Measurements from ENCODE around the gene SMYD4. TPM values are rescaled to one million over a fixed set of nuclear protein-coding genes. Genes with fewer than 3 reads are reported as not detected.
"Not testable (repeated sequence)": the region's sequence is repeated elsewhere in the genome, so short reads cannot be mapped to it uniquely, and the experiment has no call there.

The SMYD4 gene
- total RNA-seq, 1 donor from 2014 or later: 19.0 TPM

DNA sequence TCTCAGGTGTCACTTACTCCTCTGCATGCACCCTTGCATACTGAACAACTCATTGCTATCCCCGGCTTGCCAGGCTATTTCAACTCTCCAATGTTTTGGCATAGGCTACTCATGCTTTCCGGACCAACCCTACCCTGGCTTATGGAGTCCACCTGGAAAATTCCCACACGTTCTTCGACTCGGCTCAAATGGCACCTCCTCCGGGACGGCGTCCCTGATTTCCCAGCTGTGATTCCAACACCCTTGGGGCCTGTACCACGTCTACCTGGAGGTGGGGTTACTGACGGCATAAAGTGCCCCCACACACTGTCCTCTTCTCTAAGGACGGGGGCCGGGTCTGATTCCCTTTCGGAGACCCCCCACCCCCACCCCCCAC is 498 bp downstream of the SMYD4 start:
- no peak for DNase-seq (ENCODE audit: low spot score)

DNA sequence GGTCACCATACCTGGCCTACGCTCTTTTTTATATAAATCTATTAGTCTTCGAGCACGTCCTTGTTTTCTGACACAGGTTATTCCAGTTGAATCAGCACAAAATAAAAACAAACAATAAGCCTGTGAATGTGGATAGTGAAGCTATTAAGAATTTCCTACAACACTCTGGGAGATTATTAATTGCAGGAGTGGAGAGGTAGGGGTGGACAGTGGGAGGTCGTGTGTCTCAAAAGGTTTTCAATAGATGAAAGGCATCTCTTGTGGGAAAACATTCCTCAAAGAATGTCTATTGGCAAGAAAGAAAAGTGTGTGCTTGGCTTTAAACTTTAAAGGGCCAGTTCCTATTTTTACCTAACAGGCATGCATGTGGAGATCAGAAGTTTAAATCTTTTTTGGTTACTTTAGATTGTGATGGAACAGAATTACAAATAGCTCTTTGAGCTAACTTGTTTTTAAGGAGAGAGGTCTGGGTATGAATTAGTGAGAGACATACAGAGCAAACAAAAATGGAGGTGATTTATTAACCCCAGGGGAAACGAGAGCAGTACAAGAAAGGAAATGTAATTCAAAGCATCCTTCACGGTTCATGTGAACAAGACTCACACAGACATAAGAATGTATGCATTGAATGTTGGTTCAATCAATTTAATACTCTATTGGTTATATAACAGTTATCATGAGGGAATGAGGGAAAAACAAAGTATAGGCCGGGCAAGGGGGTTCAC is 9.0 kb downstream of the SMYD4 start:
- DNase-seq (ENCODE audit: low spot score): no peak

DNA sequence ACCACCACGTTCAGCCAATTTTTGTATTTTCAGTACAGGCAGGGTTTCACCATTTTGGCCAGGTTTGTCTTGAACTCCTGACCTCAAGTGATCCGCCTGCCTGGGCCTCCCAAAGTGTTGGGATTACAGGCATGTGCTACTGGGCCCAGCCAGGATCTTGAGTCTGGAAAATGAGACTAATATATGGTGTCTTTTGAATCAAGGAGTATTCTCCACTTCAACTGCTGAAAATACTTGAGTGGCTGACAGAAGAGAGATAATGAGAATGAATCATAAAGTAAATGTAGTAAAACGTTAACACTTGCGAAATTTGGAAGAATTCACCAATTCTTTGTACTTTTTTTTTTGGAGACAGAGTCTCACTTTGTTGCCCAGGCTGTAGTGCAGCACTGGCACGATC is 16.6 kb downstream of the SMYD4 start:
- DNase-seq (ENCODE audit: low spot score): no peak

DNA sequence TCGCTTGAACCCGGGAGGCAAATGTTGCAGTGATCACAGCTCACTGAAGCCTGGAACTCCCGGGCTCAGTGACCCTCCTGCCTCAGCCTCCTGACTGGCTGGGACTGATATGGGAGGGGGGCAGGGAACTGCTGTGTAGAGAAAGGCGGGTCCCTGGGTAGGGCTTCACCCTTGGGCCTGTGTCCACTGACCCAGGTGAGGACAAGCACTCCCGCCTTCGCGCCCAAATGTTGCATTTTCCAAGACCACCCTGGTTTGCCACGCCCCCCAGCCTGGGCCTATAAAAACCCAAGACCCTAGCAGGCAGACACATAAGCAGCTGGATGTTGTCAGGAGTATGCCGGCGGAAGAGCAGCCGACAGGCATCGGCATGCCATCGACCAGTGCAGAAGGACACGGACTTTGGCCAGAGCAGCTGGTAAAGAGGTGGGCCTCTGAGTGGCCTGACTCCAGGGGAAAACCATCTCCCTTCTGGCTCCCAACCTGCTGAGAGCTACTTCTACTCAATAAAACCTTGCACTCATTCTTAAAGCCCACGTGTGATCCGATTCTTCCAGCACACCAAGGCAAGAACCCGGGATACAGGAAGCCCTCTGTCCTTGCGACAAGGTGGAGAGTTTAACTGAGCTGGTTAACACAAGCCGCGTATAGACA is 19.1 kb downstream of the SMYD4 start:
- DNase-seq (ENCODE audit: low spot score): no peak

DNA sequence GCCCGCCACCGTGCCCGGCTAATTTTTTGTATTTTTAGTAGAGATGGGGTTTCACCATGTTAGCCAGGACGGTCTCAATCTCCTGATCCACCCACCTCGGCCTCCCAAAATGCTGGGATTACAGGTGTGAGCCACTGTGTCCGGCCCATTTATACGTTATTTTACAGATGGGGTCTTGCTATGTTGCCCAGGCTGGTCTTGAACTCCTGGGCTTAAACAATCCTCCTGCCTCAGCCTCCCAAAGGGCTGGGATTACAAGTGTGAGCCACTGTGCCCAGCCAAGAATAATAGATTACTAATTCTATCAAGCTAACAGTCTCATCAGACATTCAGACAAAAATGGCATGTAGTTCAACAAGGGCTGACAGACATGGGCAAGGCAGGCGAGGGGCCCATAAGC is 19.9 kb downstream of the SMYD4 start:
- DNase-seq (ENCODE audit: low spot score): not testable (repeated sequence)

DNA sequence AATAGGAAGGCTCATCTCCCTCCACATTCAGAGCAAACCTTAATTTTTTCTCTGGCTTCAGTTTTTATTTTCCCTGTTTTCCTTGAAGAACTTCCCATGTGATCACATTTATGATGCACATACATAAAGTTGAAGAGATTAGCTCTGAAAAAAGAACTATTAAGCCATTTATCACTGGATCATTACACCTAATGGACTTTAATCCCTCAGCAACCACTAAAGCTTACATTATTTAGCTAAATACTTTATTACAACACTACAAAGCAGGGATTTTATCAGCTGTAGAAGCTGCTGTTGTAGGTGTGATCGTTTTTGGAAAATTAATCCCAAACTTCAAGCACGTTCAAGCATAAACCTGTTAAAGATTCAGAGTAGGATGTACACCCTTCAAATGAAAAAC is 21.1 kb downstream of the SMYD4 start:
- DNase-seq (ENCODE audit: low spot score): no peak

DNA sequence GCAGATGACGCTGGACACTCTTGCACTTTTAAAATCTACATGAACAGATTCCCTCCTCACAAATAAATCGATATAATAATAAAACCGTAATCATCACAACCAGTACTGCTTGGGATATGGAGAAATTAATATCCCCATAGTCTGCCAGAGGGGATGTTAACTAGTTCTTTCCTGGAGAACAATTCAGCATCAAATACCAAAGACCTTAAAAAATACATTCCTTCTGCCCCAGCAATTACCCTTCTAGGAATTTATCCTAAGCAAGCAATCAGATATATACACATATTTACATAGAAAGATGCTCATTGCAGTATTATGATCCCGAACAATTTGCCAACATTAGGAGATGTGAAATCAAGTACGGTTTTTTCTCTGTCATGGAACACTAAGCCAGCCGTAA is 21.8 kb downstream of the SMYD4 start:
- DNase-seq (ENCODE audit: low spot score): no peak

DNA sequence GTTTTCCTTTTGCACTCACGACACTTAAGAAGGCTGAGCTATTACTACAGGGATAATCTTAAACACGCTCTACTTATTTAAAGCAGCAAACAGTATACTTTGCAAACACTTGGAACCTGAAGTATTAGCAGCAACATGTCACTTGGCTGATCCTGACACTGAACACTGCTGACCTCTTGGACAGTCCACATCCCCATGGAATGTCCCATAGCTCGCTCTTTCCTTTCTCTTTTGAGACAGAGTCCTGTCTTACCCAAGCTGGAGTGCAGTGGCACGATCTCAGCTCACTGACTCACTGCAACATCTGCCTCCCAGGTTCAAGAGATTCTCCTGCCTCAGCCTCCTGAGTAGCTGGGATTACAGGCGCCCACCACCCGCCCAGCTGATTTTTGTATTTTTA is 26.4 kb downstream of the SMYD4 start:
- no peak for DNase-seq (ENCODE audit: low spot score)

DNA sequence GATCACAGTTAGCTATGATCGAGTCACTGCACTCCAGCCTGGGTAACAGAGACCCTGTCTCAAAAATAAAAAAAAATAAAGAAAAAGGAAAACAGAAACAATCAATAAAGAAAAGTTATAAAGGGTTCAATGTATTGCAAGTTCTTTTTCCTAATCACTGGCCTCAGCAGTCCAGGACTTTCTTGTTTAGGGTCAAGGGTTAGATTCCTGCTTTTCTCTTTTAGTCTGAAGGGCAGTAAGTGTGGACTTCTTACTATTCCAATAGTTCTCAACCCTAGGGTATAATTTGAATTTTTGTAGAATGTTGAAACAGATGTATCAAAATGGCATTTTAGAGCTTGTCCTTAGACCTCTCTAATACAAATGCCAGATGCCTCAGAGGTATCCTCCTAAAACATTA is 27.3 kb downstream of the SMYD4 start:
- no peak for DNase-seq (ENCODE audit: low spot score)

DNA sequence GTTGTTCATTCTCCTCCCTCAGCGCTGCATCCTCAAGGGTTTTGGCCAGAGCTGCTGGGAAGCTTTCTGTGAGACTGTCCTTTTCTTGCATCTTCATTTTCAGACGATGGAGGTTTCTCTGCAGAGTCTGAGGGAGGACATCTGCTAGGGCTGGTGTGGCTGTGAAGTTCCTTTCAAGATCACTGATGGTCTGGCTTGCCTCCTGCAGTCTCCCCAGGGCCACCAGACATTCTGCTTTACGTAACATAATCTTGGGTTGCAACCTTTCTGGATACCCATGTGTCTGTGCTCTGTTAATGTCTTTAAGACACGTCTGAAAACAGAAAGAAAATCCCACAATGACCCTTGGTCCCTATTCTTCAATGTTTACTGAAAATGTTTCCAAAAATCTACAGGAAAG is 29.0 kb downstream of the SMYD4 start:
- no peak for DNase-seq (ENCODE audit: low spot score)

DNA sequence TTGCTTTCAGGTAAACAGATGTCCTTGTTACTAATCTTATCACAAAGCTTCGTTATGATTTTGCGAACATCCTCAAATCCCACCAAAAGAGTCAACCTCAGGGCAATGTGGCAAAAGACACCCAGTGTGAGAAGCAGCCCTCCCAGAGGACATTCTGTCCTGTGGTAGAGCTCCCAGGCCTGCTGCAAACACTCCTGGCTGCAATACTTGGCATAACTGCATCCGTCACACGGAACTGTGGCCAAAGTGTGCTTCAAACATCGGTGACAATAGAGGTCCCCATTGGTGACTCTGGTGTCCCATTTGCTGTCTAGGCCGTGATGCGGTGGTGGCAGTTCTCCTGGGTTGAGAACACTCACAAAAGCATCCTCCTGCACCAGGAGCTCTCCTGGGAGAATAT is 29.5 kb downstream of the SMYD4 start:
- no peak for DNase-seq (ENCODE audit: low spot score)

DNA sequence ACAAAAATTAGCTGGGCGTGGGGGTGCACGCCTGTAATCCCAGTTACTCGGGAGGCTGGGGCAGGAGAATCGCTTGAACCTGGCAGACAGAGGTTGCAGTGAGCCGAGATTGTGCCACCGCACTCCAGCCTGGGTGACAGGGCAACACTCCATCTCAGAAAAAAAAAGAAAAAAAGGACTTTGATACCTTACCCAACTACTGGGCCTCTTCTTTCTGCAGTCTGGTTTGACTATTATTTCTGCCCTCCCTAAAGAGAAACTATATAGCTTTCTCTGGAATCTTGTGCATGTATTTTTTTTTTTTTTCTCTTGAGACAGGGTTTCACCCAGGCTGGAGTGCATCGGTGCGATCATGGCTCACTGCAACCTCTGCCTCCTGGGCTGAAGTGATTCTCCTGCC is 31.9 kb downstream of the SMYD4 start:
- DNase-seq (ENCODE audit: low spot score): not testable (repeated sequence)

DNA sequence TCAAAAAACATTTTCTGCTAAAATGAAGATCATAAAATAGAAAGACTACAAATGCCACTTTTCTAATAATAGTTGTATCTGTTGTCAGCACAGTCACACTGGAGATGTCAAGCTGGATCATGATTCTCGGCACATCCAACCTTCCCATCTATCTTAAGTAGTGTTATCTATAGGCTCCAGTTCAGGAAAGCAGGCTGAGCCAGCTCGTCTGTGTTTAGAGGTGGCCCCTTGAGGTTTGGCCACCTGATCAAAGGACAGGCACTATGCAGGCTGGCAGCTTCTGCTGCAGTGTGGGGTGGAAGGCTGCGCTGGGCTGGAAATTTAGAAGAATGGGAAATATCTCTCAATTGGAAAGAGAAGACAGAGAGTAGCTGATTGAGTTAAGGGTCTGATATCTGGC is 32.4 kb downstream of the SMYD4 start:
- DNase-seq (ENCODE audit: low spot score): no peak

DNA sequence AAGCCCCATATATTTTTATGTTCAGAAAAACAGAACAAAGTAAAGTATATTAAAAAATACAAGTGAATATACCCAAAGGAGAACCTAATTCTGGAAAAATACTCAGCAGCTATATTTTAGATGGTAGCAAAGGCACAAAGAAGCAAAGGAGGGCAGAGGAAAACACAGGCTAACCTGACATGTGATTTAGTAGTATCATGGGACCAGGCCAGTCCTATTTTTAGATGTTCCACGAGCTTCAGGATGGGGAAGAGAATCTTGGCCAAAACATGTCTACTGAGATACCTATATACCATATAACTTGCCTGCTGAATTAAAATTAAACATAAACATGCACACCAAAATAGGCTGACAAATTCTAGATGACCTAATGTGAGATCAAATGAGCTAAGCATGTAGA is 32.9 kb downstream of the SMYD4 start:
- DNase-seq (ENCODE audit: low spot score): no peak

DNA sequence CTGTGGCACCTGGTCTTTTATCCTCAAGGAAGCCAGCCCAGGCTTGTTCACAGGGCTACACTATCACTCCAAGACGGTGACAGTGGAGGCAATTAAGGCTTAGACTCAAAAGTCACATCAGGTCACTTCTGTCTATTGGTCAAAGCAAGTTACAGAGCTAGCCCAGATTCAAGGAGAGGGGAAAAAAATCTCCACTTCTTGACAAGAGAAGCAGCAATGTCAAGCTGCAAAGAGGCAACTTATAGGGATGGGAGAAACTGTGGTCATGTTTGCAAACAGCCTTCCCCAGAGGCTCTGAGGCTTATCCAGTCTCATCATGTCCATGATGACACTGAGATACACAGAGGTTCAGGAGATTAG is 36.3 kb downstream of the SMYD4 start:
- no peak for DNase-seq (ENCODE audit: low spot score)

DNA sequence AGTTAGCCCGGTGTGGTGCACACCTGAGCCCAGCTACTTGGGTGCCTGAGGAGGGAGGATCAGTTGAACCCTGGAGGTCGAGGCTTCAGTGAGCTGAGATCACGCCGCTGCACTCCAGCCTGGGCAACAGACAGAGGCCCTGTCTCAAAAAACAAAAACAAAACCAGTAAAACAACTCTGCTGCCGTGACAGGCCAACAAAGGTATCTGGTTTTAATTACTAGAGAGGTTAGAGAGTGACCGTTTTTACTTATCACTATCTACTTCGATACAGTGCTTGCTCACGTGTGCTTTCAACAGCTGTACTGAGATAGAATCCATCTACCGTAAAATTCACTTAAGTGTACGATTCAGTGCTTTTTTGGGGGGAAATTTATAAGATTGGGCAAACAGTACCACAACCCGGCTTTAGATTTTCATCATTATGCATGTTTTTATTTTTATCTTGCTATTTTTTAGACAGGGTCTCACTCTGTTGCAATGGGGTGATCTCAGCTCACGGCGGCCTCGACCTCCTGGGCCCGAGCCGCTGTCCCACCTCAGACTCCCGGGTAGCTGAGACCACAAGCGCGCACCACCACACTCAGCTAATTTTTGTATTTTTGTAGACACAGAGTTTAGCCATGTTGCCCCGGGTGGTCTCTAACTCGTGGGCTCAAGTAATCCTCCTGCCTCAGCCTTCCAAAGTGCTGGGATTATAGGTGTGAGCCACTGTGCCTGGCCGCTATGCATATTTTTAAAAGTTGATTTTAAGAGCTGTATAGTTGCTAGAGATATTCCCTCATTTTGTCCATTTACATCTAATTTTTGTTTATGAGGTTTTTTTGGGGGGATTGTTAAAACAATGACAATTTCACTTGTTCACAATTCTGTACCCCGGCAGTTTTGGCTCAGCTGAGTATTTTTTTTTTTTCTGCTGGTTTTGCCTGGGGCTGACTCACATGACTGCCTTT is 36.9 kb downstream of the SMYD4 start:
- DNase-seq (ENCODE audit: low spot score): no peak

DNA sequence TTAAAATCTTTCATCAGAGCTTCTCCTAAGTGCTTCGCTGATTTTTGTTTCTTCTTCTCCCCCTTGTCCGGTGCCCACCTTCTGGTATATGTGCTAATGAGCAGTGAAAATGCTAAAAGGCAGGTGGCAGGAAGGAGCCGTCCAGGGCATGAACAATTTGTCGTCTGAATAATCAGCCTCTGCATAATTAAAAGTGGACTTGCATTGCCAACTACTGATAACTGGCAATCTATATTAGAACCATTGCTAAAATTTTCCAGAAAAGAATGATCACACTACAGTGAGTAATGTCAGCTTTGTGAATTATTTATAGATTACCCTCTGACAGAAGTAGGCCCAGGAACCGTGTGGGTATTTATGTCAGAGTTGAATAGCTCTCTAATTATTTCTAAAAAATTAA is 39.8 kb downstream of the SMYD4 start:
- DNase-seq (ENCODE audit: low spot score): no peak

DNA sequence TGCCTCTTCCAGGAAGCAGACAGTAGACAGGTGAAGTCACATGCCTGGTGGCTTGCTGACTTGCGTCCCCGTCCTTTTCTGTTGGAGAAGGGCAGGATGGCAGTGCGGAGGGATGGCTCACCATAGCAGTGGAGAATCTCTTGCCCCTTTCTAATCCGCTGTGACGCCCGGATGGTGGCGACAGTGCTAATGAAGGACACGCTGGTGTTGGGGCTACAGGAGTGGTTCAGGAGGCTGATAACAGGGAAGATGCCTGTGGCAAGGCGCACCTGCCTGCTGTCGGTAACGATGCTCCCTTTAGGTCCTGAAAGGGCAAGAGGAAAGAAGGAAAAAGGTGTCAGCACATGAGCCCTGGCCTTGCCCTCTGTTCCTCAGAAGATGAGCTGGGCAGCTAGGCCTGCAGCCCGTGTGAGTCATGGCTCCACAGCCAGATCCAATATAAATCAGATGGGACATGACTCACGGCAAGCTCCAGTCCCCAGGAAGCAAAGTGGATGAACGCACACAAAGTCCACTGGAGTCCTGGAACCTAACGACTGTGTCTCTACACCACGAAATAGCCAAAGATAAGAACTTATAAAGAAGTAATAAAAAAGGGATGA is 42.3 kb downstream of the SMYD4 start:
- DNase-seq (ENCODE audit: low spot score): no peak

DNA sequence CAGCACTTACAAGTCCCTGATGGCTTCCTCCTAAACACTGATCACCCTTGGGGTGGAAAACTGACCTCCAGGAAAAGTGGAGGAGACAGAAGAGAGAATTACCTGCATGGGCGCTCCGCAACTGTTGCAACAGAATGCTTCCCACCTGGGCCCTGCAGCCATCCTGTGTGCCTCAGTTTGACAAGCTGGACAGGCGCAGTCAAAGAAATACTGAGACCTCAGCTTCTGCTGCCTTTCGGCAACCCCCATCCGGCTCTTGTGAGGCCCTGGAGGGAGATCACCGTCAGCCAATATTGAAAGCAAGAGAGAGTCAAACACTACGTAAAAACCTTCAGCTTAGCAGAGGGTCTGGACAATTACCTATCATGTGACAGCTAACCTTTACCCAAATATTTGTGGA is 43.0 kb downstream of the SMYD4 start:
- no peak for DNase-seq (ENCODE audit: low spot score)

DNA sequence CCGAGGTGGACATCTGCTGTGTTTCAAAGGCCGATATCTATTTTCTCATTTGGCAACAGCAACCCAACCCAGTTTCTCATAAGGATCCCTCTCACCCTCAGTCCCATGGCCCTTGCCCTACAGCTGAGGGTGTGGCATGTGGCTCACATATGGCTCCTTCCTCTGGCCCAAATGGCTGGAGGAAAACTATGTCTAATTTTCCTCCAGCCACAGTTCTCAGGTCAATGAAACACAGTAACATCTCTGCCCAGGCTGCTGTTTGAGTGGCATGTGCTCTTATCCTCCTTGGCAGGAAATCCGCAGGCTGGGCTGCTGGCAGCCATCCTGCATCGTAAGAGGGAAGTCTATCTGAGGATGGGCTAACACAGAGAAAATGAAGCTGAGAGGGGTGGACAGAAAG is 43.8 kb downstream of the SMYD4 start:
- no peak for DNase-seq (ENCODE audit: low spot score)

DNA sequence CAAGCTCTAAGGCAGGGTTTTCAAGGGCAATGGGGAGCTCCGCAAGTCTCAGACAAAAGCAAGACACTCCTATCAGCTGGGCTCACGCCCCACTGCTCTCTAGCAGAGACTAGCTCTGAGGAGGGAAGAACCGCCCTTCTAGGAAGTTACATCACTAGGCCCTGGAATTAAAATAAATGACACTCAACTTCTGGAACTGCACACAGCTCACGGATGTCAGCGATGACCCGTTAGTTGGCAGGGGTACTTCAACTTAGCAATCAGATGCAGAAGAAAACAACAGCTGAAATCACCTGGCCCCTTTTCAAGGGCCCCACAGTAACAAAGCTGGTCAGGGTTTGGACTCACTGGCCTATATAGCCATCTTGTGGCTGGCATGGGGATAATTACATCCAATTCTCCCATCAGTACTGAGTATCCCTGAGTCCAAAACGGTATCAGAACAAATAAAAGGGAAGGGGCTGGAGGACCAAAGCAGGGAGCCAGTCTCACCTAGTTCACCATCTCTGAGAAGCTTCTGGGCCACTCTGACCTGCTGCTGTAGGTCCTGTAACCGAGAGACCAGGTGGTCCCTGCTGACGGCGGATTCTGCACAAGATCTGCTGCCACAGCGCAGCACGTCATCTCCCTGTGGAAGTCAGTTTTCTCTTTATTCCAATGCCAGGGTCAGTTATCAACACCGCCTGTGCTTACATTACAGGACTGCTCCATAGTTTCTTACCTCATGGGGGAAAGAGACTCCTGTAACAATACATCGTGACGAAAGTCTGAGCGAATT is 45.7 kb downstream of the SMYD4 start:
- peak; percentile 74 for DNase-seq (ENCODE audit: low spot score)

DNA sequence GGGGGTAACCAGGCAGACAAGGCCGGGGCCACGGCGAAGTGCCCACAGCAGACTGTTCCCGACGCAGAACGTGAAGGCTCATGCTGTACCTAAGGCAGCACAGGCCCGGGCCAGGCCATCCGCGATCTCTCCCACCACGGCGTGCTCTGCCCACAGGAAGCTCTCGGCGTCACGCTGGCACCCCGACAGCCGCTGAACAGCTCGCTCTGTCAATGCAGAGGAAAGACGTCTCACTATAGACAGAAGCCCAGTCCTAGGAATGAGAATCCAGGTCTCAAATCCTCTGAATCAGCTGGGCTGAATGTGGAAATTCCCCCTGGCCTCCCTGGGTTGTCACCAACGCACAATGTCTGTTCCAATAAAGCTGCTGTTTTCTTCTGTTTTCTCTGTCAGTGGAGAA is 46.4 kb downstream of the SMYD4 start:
- no peak for DNase-seq (ENCODE audit: low spot score)

Data from ureter (tissue), 1 donor.